Astrocyte (in vitro differentiated cells and primary cell): ENCODE results near the gene WASHC4. TPM values are rescaled to one million over a fixed set of nuclear protein-coding genes. Genes with fewer than 3 reads are reported as not detected.

Source experiments
- DNase-seq: peaks from one replicate; pipeline ENCODE4 v3.0.0-alpha.2; 2010; ENCODE audit warnings: low read depth
- FAIRE-seq: peaks from 2 replicates; lab custom pipeline; 2011; peaks lifted over from hg19 to GRCh38; lab: Jason Lieb, UNC
- H2AFZ ChIP-seq: 2 replicates; pipeline ENCODE4 v1.6.0; 2012; ENCODE audit warnings: low read depth, low read length, inconsistent platforms
- H3K27ac ChIP-seq: 2 replicates; pipeline ENCODE4 v1.5.1; 2011; ENCODE audit warnings: low read depth, low read length, inconsistent platforms
- H3K27me3 ChIP-seq: 2 replicates; pipeline ENCODE4 v1.6.0; 2011; ENCODE audit warnings: low read length, inconsistent platforms; ENCODE audit not compliant: insufficient read depth
- H3K36me3 ChIP-seq: 2 replicates; pipeline ENCODE4 v1.5.1; 2011; ENCODE audit warnings: low read length, inconsistent platforms; ENCODE audit not compliant: insufficient read depth
- H3K4me1 ChIP-seq: 2 replicates; pipeline ENCODE4 v1.5.1; 2011; ENCODE audit warnings: low read length, inconsistent platforms; ENCODE audit not compliant: insufficient read depth
- H3K4me2 ChIP-seq: 2 replicates; pipeline ENCODE4 v1.6.0; 2012; ENCODE audit warnings: low read length, inconsistent platforms
- H3K4me3 ChIP-seq: 2 replicates; pipeline ENCODE4 v1.5.1; 2011; ENCODE audit warnings: low read depth, mild to moderate bottlenecking, low read length, inconsistent platforms; ENCODE audit not compliant: insufficient read depth
- H3K79me2 ChIP-seq: 2 replicates; pipeline ENCODE4 v1.6.0; 2012; ENCODE audit warnings: mild to moderate bottlenecking, low read length, inconsistent platforms; ENCODE audit not compliant: insufficient read depth
- H3K9ac ChIP-seq: 2 replicates; pipeline ENCODE4 v1.6.0; 2012; ENCODE audit warnings: mild to moderate bottlenecking, low read length, inconsistent platforms
- H3K9me3 ChIP-seq: 2 replicates; pipeline ENCODE4 v1.5.1; 2012; ENCODE audit warnings: low read depth, mild to moderate bottlenecking, low read length, inconsistent platforms; ENCODE audit not compliant: insufficient read depth
- H4K20me1 ChIP-seq: 2 replicates; pipeline ENCODE4 v1.6.0; 2012; ENCODE audit warnings: low read length, inconsistent platforms; ENCODE audit not compliant: insufficient read depth
- H3K27ac Mint-ChIP-seq: one replicate; pipeline ENCODE4 v1.8.0; 2021; ENCODE audit warnings: mild to moderate bottlenecking, mixed read lengths; ENCODE audit not compliant: unreplicated experiment
- H3K27me3 Mint-ChIP-seq: one replicate; pipeline ENCODE4 v1.8.0; 2021; ENCODE audit warnings: low read depth, mixed read lengths; ENCODE audit not compliant: unreplicated experiment
- H3K36me3 Mint-ChIP-seq: one replicate; pipeline ENCODE4 v1.8.0; 2021; ENCODE audit warnings: low read depth, mixed read lengths; ENCODE audit not compliant: unreplicated experiment
- H3K4me1 Mint-ChIP-seq: one replicate; pipeline ENCODE4 v1.8.0; 2021; ENCODE audit warnings: low read depth, mixed read lengths; ENCODE audit not compliant: unreplicated experiment
- H3K4me3 Mint-ChIP-seq: one replicate; pipeline ENCODE4 v1.8.0; 2021; ENCODE audit warnings: mild to moderate bottlenecking, moderate library complexity, mixed read lengths; ENCODE audit not compliant: unreplicated experiment
- H3K9me3 Mint-ChIP-seq: one replicate; pipeline ENCODE4 v1.8.0; 2021; ENCODE audit warnings: mild to moderate bottlenecking, mixed read lengths; ENCODE audit not compliant: unreplicated experiment
- EZH2 ChIP-seq: IDR thresholded peaks from 2 replicates; pipeline ENCODE4 v1.6.1; 2012; ENCODE audit warnings: mild to moderate bottlenecking, low read length, inconsistent platforms; ENCODE audit not compliant: insufficient read depth
- total RNA-seq: library from RNA; stranded (reverse); gene quantifications from 2 replicates; pipeline ENCODE4 v1.2.1, GENCODE V29; 2021
- TF ChIP-seq, protein P1 (sequence below): IDR thresholded peaks from 2 replicates; pipeline ENCODE4 v1.5.1; 2011; ENCODE audit warnings: low read depth, mild to moderate bottlenecking, inconsistent platforms, low read length, moderate library complexity; ENCODE audit not compliant: insufficient read depth

Gene WASHC4
- total RNA-seq, 1 donor from 2014 or later, result 51.1 TPM

DNA sequence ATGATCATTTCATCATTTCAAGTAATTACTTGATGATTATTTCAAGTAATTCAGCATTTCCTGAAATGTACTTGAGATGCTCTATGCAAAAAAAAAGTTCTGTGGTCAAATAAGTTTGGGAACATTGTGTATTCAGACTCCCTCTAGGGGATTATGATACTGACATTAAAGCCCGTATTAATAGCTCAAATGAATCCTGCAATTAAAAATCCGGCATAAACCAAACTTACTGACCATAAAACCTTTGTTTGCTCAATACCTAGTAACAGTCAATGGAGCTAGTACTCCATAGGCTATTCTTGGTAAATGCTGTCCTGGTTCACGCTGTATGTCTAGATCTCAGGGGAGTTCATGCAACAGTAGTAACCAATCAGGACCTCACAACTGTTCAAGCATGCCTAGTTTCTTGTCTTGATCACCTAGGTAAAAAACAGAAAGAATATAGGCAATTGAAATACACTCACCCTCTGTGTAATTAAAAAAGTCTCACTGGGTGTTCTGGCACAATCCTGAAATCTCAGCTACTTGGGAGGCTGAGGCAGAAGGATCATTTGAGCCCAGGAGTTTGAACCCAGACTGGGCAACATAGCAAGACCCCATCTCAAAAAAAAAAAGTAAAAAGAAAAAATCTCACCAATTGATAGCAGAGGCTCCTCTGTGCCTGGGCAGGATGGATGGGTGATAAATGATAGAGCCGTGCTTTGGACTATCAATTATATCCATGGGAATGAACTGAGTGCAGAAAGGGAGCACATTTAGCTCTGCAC, 37.4 kb upstream of the WASHC4 start:
- no peak for FAIRE-seq
- no peak for DNase-seq
- no peak overlapping the region for H2AFZ ChIP-seq
- H3K4me3 Mint-ChIP-seq, result no peak overlapping the region
- H3K27me3 ChIP-seq, result no peaks in the 10 kb centered on the region
- TF ChIP-seq, protein P1, sequence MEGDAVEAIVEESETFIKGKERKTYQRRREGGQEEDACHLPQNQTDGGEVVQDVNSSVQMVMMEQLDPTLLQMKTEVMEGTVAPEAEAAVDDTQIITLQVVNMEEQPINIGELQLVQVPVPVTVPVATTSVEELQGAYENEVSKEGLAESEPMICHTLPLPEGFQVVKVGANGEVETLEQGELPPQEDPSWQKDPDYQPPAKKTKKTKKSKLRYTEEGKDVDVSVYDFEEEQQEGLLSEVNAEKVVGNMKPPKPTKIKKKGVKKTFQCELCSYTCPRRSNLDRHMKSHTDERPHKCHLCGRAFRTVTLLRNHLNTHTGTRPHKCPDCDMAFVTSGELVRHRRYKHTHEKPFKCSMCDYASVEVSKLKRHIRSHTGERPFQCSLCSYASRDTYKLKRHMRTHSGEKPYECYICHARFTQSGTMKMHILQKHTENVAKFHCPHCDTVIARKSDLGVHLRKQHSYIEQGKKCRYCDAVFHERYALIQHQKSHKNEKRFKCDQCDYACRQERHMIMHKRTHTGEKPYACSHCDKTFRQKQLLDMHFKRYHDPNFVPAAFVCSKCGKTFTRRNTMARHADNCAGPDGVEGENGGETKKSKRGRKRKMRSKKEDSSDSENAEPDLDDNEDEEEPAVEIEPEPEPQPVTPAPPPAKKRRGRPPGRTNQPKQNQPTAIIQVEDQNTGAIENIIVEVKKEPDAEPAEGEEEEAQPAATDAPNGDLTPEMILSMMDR, result no peak
- TF ChIP-seq EZH2, result no peak
- H3K27ac Mint-ChIP-seq, result no peak overlapping the region
- peaks cover 42% of the 10 kb centered on the region for H3K36me3 ChIP-seq
- no peak overlapping the region for H3K4me2 ChIP-seq
- H3K9ac ChIP-seq, result no peak overlapping the region
- H3K9me3 ChIP-seq, result no peaks in the 10 kb centered on the region
- H3K27me3 Mint-ChIP-seq, result no peaks in the 10 kb centered on the region
- no peaks in the 10 kb centered on the region for H3K79me2 ChIP-seq
- no peaks in the 10 kb centered on the region for H3K4me1 Mint-ChIP-seq
- peaks cover 5% of the 10 kb centered on the region for H3K4me1 ChIP-seq
- H3K36me3 Mint-ChIP-seq, result peaks cover 45% of the 10 kb centered on the region
- no peak overlapping the region for H3K4me3 ChIP-seq
- H3K27ac ChIP-seq, result no peak overlapping the region
- peaks cover 2% of the 10 kb centered on the region for H3K9me3 Mint-ChIP-seq
- H4K20me1 ChIP-seq, result peaks cover 9% of the 10 kb centered on the region

DNA sequence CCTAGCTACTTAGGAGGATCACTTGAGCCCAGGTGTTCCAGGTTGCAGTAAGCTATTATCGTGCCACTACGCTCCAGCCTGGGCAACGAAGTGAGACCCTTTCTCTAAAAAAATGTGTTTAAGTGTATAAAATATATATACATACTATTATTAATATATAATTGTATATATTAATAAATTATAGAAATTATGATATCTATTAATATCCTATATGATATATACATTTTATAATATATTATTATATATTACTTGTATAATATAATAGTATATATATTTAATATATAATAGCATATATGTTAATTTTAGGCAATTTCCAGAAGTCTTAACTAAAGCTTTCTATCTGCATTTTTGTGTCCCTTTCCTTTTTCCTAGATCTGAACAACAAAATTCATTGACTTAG, 35.5 kb upstream of the WASHC4 start:
- H3K27ac ChIP-seq, result no peak overlapping the region
- no peak overlapping the region for H3K4me3 ChIP-seq
- Mint-ChIP-seq H3K4me1 (peaks cover 6% of the 10 kb centered on the region), H3K4me3 (no peak overlapping the region), H3K9me3 (peaks cover 2% of the 10 kb centered on the region), H3K27ac (no peak overlapping the region), H3K36me3 (peaks cover 35% of the 10 kb centered on the region), H3K27me3 (no peaks in the 10 kb centered on the region)
- FAIRE-seq (no peak), DNase-seq (no peak)
- TF ChIP-seq EZH2, result no peak
- TF ChIP-seq, protein P1, result no peak
- H4K20me1 ChIP-seq, result peaks cover 14% of the 10 kb centered on the region
- H2AFZ ChIP-seq, result no peak overlapping the region
- H3K27me3 ChIP-seq, result no peaks in the 10 kb centered on the region
- no peaks in the 10 kb centered on the region for H3K79me2 ChIP-seq
- peaks cover 5% of the 10 kb centered on the region for H3K4me1 ChIP-seq
- H3K9me3 ChIP-seq, result no peaks in the 10 kb centered on the region
- no peak overlapping the region for H3K4me2 ChIP-seq
- no peak overlapping the region for H3K9ac ChIP-seq
- H3K36me3 ChIP-seq, result peaks cover 27% of the 10 kb centered on the region

DNA sequence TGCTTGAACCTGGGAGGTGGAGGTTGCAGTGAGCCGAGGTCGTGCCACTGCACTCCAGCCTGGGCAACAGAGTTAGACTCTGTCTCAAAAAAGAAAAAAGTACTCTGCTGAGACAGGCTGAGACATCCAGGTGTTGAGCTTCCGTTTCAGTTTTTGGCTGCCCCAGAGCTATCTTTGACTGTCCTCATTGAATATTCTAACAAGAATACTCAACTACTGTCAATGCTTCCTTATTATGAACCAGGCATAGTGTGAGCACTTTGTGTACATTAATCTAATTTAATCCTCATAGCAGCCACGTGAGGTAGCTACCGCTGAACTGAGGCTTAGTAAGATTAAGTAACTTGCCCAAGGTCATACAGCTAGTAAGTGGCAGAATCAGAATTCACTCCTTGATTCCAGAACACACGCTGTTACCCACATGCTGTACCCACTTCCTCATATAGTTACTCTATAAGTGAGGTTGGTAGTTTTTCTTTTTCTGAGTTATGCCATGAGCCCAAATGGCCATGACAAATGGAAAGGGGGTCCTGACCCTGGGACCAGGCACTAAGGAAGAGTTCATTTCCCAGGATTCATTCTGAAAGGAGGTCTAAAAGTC, 34.5 kb upstream of the WASHC4 start:
- Histone ChIP-seq H4K20me1 (peaks cover 9% of the 10 kb centered on the region), H3K36me3 (peaks cover 21% of the 10 kb centered on the region), H3K4me1 (no peaks in the 10 kb centered on the region), H3K9me3 (no peaks in the 10 kb centered on the region), H3K79me2 (no peaks in the 10 kb centered on the region), H3K27ac (no peak overlapping the region), H3K27me3 (no peaks in the 10 kb centered on the region), H3K9ac (no peak overlapping the region), H3K4me3 (no peak overlapping the region), H2AFZ (no peak overlapping the region), H3K4me2 (no peak overlapping the region)
- Mint-ChIP-seq H3K4me1 (peaks cover 9% of the 10 kb centered on the region), H3K9me3 (peaks cover 2% of the 10 kb centered on the region), H3K36me3 (peaks cover 27% of the 10 kb centered on the region), H3K4me3 (no peak overlapping the region), H3K27ac (no peak overlapping the region), H3K27me3 (no peaks in the 10 kb centered on the region)
- DNase-seq (no peak), FAIRE-seq (no peak)
- no peak for TF ChIP-seq EZH2
- TF ChIP-seq, protein P1, result no peak
